HG03060 (cell line): Measurements from ENCODE around the gene ARAP1.

Experiments used
- ATAC-seq: cut with Tn5 transposase; IDR thresholded peaks from one replicate; pipeline ENCODE4 v1.9.1; 2021; ENCODE audit warnings: low read depth, moderate number of reproducible peaks; ENCODE audit not compliant: unreplicated experiment

The ARAP1 gene

DNA sequence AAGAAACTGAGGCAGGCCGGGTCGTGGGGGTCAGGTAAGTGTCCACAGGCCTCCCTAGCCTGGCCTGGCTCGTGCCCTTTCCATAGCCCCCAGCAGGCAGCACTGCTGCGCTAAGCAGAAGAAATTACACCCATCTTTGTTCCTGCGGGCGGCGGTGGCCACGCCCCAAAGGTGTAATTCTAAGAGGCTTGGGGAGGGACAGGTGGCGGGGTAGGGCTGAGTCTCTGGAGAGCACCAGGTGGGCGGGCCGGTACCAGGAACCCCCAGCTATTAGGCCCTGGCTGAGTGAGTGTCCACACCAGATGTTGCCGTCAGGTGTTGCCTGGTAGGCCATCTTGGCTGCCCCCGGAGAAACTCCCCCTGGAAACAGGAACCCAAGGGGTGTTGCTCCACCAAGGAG is 12.3 kb upstream of the ARAP1 start:
- ATAC-seq = no peak

DNA sequence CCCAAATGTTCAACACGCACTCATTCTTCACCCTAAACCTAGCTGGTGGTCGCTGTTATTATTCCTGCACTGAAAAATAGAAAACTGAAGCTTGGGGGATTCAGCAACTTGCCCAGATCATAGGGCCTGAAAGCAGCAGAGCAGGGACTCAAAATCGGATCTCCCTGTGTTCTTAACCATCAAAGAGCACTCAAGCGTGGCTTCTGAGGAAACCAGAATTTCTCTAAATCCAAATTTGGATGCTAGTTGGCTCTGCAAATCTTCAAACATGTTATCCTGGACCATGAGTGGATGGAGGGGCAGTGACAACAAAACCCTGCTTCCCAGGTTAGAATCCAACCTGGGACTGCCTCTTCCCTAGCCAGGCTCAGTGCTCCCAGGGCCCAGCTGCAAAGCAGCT is 11.6 kb upstream of the ARAP1 start:
- no peak for ATAC-seq

DNA sequence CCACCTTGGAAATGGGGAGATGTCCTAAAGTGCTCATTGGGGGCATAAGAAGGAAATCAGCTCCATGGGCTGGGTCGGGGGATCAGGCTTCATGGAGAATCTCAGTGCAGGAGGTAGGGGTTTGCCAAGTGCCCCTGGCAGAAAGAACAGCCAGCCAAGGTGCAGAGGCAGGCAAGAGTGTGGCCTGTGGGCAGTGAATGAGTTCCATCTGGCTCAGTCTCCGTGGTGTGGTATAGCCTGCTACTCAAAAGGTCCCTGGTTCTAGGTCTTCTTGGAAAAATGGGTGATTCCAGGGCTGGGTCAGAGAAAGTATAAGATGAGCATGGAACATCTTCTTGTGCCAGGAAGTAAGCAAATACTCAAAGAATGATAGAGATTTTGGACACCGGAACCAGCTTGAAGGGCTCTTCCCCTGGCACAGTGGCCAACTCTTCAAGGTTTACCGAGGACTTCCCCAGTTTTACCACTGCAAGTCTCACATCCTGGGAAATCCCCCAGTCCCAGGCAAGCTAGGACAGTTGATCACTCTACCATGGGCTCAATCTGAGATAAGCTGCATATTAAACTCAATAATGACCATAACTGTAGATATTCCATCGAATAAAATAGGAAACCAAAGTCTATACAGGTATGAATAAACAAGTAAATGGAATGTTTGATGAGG is 10.6 kb upstream of the ARAP1 start:
- ATAC-seq = no peak

DNA sequence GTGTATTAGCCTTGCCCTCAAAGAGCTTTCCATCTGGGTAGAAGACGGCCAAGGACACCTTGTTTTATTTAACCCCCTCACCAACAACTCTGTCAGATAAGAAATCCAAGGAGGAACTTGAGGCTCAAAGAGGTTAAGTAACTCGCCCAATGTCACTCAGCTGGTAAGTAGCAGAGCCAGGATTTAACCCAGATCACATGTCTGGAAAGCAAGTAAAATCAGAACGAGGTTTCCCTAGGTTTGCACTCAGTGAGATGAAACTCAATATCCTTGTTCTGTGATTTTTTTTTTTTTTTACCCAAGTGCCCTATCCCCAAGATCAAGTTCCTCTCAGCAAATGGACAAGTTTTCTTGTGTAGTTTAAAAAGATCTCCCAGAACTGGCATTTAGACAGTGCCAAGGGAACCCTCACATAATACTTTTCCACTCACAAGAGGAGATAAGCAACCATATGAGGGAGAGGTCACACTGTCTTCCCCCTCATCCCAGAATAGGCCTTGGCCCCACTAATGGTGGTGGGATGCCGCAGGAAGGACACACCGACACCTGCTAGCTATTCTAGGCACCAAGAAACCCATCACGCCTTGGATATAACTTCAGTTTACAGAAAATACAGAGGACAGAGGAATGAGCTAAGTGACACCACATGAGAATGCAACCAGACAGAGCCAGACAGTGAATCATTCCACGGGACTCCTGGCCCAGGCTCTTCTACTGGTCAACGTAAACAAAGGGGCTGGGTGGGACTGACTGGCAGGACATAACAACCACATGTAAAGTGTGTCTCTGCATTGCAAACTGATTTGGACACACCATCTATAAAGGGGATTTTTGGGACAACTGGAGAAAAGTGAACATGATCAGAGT is 8.6 kb upstream of the ARAP1 start:
- no peak for ATAC-seq

DNA sequence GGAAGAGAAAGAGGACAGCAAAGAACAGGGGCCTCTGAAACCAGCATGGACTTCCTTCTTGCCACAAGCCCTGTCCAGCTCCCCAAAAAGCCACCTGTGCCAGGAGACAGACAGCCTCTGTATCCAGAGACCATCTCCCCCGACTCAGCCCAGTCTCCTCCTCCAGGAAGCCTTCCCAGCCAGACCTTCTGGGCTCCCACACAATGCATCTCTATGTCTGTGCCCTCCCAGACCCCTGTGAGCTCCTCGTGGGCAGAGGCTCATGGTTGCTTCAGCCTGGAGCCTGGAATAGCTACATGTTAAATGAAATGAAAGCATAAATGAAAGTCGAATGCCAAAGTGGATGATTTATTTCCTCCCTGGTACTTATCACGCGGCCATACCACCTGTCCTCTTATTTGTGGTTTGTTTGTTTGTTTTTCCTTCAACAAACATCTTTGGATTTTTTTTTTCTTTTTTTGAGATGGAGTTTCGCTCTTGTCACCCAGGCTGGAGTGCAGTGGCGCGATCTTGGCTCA is 7.3 kb upstream of the ARAP1 start:
- no peak for ATAC-seq

DNA sequence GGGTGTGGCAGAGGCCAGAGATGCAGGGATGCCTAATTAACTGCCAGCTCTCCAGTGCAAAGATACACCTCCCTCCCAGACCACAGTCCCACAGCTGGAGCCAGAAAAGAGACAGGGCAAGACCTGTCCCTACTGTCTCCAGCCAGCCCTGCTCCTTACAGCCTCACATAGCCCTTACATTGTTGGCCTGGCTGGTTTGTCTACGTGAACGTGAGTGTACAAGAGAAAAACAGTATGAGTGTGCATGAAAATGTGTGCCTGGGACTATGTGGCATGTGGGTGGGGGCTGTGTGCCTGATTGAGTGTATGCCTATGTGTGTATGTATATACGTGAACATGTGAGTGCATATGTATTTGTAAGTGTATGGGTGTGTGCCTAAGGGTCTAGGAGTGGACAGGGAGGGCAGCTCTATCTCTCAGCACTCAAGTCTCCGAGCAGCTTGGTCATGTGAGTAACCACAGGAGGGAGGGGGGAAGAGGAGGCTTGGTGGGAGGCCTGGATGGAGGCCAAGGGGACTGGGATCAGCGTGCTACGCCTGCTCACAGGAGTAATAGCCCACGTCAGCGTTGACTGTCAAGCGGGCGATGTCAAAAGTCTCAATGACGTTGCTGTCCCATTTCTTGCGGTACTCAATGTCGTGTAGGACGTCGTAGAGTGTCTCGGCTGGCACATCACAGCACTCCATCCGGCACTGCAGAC is 6.6 kb upstream of the ARAP1 start:
- no peak for ATAC-seq

DNA sequence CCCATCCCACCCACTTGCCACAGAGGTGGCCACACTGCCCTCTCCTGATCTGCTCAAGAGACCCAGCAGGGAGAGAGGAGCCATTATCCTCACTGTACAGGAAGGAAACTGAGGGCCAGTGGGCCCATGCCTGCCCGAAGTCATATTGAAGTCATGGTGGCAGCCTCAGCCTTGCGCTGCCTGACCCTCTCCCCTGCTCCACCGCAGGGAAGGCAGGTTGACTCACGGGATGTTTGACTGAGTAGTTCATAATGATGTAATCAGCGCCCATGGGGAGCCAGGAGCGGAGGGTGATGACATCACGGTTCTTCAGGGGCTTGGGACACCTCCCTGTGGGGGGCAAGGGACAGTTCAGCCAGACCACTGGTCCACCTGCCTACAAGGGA is 6.1 kb upstream of the ARAP1 start:
- ATAC-seq = no peak

DNA sequence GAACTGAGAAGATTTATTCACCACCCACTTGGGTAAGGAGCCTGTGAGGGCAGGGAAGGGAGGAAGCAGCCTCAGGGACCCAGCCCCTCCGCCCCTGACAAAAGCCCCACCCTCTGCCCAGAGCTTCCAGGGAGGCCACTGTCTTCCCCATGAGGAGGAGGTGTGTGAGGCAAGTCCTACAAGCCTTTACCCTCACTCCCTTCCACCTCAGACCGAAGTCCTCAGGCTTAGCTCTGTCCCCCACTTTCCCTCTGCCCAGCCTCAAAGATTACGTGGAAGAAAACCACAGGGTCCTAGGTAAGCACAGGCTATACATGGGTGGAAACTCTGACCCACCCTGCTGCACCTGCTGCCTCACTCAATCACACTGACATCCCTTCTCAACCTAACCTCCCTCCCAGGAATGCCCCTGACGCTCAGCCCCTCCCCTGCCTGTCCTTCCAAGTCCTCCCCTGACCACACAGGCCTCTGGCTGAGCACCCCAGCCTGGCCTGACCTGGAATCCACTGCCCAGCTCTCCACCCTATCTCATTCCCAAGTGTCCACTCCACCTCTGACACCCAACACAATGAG is 3.6 kb upstream of the ARAP1 start:
- no peak for ATAC-seq

DNA sequence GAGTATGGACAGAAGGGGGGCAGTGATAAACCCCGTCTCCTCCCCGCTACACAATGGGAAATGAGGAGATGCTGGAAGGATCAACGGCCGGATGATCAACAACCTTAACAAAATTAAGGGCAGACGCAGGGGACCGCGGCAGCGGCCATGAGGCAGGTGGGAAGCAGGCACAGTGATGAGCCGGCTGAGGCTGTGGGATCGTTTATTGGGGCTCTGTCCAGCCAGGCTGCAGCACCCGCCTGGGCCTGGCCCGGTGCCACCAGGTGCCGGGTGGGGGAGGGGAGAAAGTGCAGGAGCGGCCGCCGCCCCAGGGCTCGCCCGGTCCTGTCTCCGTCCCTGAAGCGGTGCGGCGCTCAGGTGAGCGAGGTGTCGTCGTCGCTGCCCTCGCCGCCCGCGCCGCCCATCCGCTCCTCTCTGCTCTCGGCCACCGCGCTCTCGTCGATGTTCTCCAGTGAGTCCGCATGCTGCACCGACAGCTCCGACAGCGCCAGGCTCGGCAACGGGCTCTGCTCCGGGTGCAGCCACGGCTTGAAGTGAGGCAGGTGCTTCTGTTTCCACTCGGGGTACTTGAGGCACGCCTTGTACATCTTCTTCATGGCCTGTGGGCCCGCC is 2.4 kb upstream of the ARAP1 start:
- ATAC-seq = no peak

DNA sequence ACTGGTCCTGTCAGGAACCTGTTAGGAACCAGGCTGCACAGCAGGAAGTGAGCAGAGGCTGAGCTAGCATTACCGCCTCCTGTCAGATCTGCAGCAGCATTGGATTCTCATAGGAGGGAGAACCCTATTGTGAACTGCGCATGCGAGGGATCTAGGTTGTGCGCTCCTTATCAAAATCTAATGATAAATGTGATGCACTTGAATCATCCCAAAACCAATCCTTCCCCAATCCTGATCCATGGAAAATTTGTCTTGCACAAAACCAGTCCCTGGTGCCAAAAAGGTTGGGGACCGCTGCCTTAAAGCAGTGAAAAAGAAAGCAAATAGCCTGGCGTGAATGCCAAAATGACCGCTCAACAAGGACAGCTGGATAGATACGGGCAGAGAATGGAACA is 1.9 kb upstream of the ARAP1 start:
- ATAC-seq = no peak

DNA sequence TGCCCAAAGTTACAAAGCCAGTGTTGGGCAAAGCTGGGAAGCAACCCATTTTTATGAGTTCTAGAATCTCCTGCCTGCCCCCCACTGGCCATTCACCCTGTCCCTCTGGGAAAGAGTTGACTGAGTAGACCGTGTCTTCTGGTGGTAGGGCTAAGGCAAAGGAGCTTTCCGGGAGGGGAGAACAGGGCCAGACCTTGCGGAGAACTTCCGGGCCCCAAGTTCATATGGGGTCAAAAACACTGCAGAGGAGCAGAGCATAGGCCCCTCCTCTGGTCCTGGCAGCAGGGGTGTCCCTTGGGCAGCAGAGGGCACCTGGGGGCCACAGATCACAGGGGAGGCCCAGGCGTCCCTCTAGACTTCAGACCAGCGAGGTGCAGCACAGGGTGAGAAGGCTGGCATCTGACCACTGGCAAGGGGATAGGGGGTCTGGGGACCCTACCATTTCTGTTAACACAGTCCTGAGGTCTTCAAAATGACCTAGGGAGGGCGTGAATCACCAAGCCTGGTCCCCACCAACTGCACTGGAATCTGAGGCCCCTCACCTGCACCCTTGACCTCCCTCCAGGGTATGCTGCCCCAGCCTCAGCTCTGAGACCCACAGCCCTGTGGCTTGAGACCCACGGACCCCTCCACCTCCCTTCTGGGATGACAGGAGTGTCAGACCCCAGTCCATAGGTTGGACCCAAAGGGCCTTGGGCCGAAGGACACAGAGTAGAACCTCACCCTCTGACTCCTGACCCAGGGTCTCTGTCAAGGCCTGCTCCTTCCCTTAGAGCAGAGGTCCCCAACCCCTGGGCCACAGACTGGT is 1.3 kb upstream of the ARAP1 start:
- ATAC-seq = no peak

DNA sequence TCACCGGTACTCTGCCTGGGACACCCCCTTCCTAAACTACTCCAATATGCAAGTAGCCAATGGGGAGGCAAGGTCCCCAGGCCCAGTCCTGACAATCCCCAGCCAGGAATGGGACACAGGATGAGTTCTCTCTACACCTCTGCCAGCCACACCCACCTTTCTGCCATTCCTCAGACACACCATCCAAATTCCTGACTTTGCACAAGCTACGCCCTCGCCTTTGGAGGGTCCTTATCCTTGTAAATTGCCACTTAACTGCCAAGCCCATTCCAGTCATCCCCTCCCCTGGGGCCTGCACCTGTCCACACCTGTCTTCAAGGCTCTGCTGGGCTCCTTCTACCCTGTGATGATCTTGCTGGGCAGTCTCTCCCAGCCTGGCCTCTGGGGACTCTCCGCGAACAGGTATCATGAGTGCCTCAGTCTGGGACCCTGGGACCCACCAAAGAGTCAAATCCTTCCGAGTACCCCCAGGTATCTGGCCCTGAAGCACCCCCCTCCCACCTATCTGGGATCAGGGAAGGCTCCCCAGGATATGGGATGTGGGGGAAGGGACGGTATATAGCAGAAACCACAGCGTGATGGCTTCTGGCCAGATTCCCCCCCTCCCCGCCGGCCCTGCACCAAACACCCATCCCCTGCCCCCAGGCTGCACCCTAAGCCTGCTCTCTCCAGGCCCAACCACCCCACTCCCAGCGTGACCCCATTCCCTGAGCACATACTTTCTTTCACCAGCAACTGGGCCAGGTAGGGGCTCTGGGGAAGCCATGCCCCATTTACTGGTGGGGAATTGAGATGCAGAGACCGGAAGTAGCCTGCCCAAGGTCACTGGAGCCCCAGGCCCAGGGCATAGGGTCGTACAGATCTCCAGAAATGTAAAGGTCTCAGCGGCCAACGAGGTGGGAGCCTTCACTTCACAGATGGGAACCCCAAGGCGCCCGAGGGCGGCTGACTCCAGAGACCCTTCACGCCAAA is 806 bp downstream of the ARAP1 start:
- no peak for ATAC-seq

DNA sequence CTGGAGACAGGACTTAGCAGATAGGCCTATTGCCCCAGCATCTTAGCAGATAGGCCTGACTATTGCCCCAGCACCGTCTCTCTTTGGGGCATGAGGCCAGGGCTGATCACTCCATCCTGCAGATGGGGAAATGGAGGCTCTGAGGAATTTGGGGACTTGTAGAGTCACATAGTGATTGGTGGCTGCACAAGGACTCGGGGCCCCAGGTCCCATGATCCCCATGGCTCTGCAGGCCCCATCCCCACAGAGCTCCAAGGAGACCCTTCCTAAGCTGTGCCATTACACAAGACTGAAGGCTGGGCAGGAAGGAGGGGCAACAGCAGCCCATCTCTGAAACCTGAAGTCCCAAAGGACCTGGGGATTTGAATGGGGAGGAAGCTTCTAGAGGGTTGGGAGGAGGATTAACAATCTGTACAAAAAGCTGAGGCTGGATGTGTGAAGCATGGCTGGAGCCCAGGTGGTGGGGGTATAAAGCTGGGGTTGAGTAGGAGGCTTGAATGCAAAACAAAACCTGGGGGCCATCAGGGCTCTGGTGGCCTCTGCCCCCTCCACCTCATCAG is 1.6 kb downstream of the ARAP1 start:
- no peak for ATAC-seq

DNA sequence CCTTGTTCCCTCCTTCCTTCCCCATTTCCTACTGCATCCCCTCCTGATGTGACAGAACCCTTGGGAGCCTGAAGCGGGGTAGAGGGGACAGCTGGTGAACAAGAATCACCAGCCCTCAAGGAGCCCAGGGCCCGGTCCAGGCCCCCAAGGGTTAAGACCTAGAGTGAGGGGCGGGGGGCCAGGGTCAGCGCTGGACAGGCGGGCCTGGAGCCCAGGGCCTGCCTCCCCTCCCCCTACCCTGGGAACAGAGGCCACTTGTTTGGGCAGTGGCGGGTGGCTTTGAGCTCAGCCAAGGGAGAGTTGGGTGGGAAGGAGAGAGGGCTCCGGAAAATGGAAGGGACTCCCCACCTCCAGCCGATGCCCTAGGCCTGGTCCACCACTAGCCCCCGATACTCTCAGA is 2.1 kb downstream of the ARAP1 start:
- no peak for ATAC-seq

DNA sequence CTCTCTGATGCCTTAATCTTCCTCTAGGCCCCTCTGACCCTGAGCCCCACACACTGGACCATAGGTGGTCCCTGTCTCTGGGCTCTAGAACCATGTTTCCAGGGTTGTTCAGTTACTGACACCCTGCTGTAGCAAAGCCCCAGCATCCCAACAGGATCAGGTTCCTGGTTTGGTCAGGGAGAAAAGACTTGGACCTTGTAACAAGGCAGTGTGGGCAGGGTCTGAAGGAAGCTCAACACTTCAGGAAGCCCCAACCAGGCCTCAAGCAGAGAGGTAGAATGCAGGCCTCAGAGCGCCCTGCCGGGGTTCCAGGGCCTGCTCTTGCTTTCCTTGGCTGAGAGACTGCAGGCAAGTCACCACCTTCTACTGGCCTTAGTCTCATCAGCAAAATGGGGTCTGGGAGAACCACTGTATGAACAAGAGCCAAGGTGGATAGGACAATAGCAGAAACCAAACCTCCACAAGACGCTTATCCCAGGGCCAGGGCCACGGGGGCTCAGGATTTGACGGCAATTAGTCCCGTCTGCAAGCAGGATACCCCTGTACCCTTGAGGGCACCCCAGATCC is 4.8 kb downstream of the ARAP1 start:
- no peak for ATAC-seq

DNA sequence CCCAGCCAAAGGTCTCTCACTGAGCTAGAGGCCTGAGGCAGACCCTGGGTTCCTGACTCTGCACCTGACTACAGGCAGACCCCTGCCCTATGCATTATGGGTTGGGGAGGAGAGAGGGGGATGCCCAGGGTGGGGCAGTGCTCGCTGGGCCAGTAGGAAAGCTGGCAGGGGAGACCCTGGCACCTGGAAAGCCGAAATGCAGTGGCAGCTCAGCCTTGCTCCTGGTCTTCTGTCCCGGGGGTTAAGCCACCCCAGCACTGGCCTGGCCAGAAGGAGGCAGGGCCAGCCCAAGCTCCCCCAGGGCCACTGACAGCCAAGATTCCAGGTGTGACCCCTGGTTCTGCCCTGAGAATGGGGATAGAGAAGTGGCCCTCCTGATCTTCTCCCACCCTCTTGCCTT is 5.4 kb downstream of the ARAP1 start:
- no peak for ATAC-seq

DNA sequence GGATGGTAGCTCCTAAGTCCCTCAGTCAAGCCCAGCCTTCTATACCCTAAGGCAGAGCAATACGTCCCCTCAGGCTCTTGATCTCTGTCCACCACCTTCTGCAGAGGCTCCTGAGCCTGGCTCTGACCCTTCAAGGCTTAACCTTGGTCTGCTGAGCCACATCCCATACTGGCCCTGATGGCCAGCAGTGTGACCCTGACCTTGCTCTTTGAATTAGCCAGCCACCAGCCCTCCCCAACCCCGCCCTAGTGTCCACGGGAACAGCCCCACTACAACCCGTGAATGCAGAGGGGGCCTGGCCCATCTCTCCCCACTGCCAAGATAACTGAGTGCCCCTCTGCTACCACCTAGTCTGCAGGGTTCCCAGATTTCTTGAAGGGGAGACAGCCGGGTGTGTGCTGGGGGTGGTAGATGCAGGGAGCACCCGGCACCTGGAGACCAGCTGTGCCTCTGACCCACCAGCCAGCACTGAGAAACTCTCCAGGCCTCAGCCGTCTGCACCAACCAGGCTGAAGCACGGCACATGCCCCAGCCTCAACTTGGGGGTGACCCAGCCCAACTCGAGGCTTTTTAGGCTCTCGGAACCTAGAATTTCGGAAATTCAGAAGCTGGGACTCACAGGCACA is 6.2 kb downstream of the ARAP1 start:
- ATAC-seq = no peak

DNA sequence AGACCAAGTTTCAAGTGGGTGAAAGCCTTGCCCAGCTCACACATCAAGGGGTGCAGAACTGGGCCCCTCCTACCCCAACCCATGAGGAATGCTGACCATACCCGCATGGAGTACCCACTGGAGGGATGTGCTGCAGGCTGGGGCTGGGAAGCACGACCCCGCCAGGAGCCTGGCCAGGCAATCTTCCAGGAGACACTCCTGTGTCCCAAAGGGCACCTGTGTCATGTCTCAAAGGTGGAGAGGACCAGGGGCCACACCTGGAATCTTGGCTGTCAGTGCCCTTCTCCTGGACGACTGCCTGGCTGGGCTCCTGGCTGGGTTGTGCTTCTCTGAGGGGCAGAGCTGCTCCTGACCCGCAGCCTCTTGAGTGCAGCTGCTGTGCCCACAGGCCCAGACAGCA is 6.7 kb downstream of the ARAP1 start:
- ATAC-seq = no peak
